NB4 (cell line): ENCODE measurements around the gene MGAM2.

ENCODE experiments used
- DNase-seq: peaks from one replicate; pipeline ENCODE4 v3.0.0; 2010; ENCODE audit warnings: low read depth
- H3K4me3 ChIP-seq: one replicate; pipeline ENCODE4 v1.5.1; 2011; ENCODE audit warnings: mild to moderate bottlenecking, low read depth, low read length, moderate library complexity
- CTCF ChIP-seq: IDR thresholded peaks from one replicate; pipeline ENCODE4 v1.5.1; 2012; ENCODE audit warnings: low read depth, low read length
- MAX ChIP-seq: IDR thresholded peaks from 2 replicates; pipeline ENCODE4 v1.6.1; 2011; ENCODE audit warnings: low read depth, low read length
- MYC ChIP-seq: IDR thresholded peaks from 2 replicates; pipeline ENCODE4 v1.6.1; 2011; ENCODE audit warnings: low read depth, low read length
- POLR2A ChIP-seq: IDR thresholded peaks from 2 replicates; pipeline ENCODE4 v1.6.1; 2011; ENCODE audit warnings: mild to moderate bottlenecking; ENCODE audit not compliant: insufficient read length; ENCODE audit errors: extremely low read depth

The MGAM2 gene

GRCh38 chr7:142150356-142150755, 38.8 kb downstream of the MGAM2 start:
- no peak for DNase-seq

GRCh38 chr7:142150869-142151268, 39.4 kb downstream of the MGAM2 start:
- TF ChIP-seq MYC (no peak), MAX (no peak), CTCF (no peak), POLR2A (no peak)
- H3K4me3 ChIP-seq, result no peak overlapping the region
- no peak for DNase-seq

More at GRCh38 chr7:142150356-142150755, 38.8 kb downstream of the MGAM2 start:
- no peak overlapping the region for H3K4me3 ChIP-seq
- TF ChIP-seq MYC, result no peak
- TF ChIP-seq POLR2A, result no peak
- TF ChIP-seq MAX, result no peak
- no peak for TF ChIP-seq CTCF

- DNase-seq, result no peak
- no peak for TF ChIP-seq CTCF
- TF ChIP-seq MAX, result no peak
- TF ChIP-seq MYC, result no peak
- no peak for TF ChIP-seq POLR2A
- H3K4me3 ChIP-seq, result no peak overlapping the region
Observed at GRCh38 chr7:142152076-142152475, 40.6 kb downstream of the MGAM2 start.

- no peak overlapping the region for H3K4me3 ChIP-seq
- TF ChIP-seq MAX, result no peak
- peak; percentile 52 for TF ChIP-seq CTCF
- DNase-seq, result peak; percentile 40
Observed at GRCh38 chr7:142153400-142153799, 41.9 kb downstream of the MGAM2 start.

GRCh38 chr7:142158736-142159496, 47.4 kb downstream of the MGAM2 start:
- TF ChIP-seq CTCF (no peak), MAX (no peak), MYC (no peak)
- no peak for DNase-seq
- no peak overlapping the region for H3K4me3 ChIP-seq

- no peak overlapping the region for H3K4me3 ChIP-seq
- TF ChIP-seq MAX (no peak), MYC (no peak), CTCF (no peak), POLR2A (no peak)
- no peak for DNase-seq
Observed at GRCh38 chr7:142161921-142162320, 50.4 kb downstream of the MGAM2 start.
